Upper lobe of left lung (tissue), 4 donors: ENCODE results near the gene UPK3A.

Experiments
- EP300 ChIP-seq, 4 donors: sonication (generic); formaldehyde crosslinking; IDR thresholded peaks; one replicate each; pipeline ENCODE4 v1.5.1; 2017; ENCODE audit warnings: antibody characterized with exemption in 4 of 4, control low read depth in 2 of 4
- POLR2A ChIP-seq, 4 donors: fragments of 450-650 bp; IDR thresholded peaks; one replicate each; pipeline ENCODE4 v1.5.1; 2016 to 2017; ENCODE audit warnings: antibody characterized with exemption in 4 of 4, mild to moderate bottlenecking in 2 of 4
- TF ChIP-seq, protein P1 (sequence below), 6 experiments: fragments of 450-650 bp in 4 of 6; fragments of 200-600 bp in 2 of 6; sonication (generic) in 2 of 6; IDR thresholded peaks; one replicate each; pipeline ENCODE4 v1.5.1; 2016 to 2019; ENCODE audit warnings: antibody characterized with exemption in 6 of 6

DNA sequence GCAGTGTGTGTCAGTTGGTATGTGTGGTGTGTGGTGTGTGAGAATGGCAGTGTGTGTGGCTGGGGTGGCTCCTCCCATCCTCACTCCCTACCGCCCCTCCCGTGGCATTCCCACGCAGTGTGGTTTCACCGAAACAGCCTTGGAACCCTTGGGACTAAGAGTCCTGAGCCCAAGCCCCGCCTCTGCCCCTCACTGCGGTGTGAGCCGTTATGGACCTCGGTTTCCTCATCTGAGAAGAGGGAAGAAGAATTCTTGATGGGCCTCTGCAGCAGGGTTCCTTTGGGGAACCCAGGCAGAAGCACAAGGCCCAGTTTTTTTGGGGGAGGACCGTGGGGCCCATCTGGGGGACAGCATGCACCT, 7.2 kb downstream of the UPK3A start:
- TF ChIP-seq POLR2A (IDR thresholded peaks at IDR 0.05), result no peak
- TF ChIP-seq, protein P1, sequence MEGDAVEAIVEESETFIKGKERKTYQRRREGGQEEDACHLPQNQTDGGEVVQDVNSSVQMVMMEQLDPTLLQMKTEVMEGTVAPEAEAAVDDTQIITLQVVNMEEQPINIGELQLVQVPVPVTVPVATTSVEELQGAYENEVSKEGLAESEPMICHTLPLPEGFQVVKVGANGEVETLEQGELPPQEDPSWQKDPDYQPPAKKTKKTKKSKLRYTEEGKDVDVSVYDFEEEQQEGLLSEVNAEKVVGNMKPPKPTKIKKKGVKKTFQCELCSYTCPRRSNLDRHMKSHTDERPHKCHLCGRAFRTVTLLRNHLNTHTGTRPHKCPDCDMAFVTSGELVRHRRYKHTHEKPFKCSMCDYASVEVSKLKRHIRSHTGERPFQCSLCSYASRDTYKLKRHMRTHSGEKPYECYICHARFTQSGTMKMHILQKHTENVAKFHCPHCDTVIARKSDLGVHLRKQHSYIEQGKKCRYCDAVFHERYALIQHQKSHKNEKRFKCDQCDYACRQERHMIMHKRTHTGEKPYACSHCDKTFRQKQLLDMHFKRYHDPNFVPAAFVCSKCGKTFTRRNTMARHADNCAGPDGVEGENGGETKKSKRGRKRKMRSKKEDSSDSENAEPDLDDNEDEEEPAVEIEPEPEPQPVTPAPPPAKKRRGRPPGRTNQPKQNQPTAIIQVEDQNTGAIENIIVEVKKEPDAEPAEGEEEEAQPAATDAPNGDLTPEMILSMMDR (IDR thresholded peaks at IDR 0.05), result no peak
- TF ChIP-seq EP300 (IDR thresholded peaks at IDR 0.05), result no peak
